Keratinocyte (primary cell): ENCODE data around the gene XIRP2.

Experiments used
- CTCF ChIP-seq, 3 experiments: IDR thresholded peaks in 1 of 3; conservative IDR thresholded peaks in 1 of 3; optimal IDR thresholded peaks in 1 of 3; 2 replicates in 2 of 3; 3 replicates in 1 of 3; pipeline versions ENCODE3 to v1.5.1; 2011; ENCODE audit warnings: low read length in 3 of 3, mild to moderate bottlenecking in 3 of 3, moderate library complexity in 2 of 3, control low read depth in 1 of 3, inconsistent platforms in 1 of 3; ENCODE audit not compliant: insufficient read depth in 2 of 3; ENCODE audit errors: extremely low read depth in 1 of 3
- EZH2 ChIP-seq: IDR thresholded peaks from one replicate; pipeline ENCODE4 v1.6.1; 2012; ENCODE audit warnings: inconsistent platforms, mild to moderate bottlenecking, low read length, moderate library complexity

- TF ChIP-seq CTCF (optimal IDR thresholded peaks at IDR 0.05 in 1 of 3, IDR thresholded peaks at IDR 0.05 in 1 of 3, conservative IDR thresholded peaks at IDR 0.05 in 1 of 3; ENCODE audit: extremely low read depth in 1 of 3, insufficient read depth in 2 of 3, low read length in 3 of 3), result no peak
- no peak for TF ChIP-seq EZH2
Measured at GRCh38 chr2:166926657-166927056, 38.4 kb downstream of the XIRP2 start.
